Activated CD4-positive, alpha-beta T cell treated with anti-CD3 and anti-CD28 coated beads for 1 hour (primary cell): ENCODE data around the gene ZFAND5.

ENCODE experiments used
- DNase-seq: peaks from one replicate; pipeline ENCODE4 v3.0.0-alpha.2; 2020

Gene ZFAND5

GRCh38 chr9:72315510-72316311, 49.3 kb downstream of the ZFAND5 start:
- no peak for DNase-seq

GRCh38 chr9:72315089-72315509, 49.9 kb downstream of the ZFAND5 start:
- no peak for DNase-seq

- no peak for DNase-seq
Measured at GRCh38 chr9:72313507-72313906, 51.5 kb downstream of the ZFAND5 start.

DNA sequence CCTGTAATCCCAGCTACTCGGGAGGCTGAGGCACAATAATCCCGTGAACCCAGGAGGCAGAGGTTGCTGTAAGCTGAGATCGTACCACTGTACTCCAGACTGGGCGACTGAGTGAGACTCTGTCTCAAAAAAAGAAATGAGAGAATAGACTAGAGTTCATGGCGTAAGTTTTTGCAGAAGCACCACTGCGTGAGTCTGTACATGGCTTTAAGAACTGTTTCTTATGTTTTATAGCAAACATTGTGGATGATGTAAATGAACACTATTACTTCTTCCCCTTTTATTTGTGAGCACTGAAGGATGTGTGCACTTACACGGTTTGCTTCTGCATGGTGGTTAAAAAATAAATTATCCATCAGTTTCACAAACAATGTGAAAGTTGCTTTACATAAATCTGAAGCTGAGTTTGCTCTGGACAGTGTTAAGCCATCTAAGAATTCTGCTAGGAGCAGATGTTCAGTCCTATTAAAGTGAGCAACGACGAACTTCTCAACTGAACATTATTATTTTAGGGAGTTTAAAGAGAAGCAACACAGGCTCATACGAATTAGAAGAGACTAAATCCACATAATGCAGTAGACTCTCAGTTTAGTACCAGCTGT, 52.5 kb downstream of the ZFAND5 start:
- no peak for DNase-seq

DNA sequence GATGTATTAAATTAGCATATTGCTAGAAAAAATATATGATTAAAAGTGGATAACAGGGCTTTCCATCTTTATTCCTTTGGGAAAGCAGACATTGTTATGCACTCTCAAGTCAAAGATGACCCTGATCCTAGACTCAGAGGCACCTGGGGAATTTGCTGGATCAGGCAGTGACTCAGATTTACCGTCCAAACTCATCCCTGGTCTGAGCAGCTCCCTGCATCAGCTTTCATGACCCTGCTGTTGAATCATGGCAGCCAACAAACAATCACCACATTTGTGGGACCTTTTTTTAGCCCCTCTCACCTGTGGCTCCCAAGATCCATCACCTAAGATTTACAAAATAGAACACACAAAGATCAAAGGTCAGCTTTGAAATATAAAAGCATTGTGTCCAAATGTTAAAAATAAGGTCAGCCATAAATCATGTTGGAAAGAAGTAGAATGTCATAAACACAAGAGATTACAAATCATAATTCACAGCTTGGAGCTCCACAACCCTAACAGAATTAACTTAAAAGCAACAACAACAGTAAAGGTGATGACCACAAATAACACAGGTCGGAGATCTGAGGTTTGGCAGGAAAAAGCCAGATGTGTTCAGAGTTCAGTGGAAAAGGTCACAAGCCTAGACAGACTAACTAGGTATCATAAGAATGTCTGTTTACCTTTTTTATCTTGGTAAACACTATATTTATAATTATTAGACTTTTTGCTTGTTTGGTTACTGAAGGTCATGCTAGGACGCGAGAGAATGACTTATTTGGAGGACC, 55.5 kb downstream of the ZFAND5 start:
- DNase-seq: no peak

GRCh38 chr9:72306761-72307160, 58.2 kb downstream of the ZFAND5 start:
- no peak for DNase-seq

GRCh38 chr9:72305707-72306106, 59.3 kb downstream of the ZFAND5 start:
- no peak for DNase-seq

DNA sequence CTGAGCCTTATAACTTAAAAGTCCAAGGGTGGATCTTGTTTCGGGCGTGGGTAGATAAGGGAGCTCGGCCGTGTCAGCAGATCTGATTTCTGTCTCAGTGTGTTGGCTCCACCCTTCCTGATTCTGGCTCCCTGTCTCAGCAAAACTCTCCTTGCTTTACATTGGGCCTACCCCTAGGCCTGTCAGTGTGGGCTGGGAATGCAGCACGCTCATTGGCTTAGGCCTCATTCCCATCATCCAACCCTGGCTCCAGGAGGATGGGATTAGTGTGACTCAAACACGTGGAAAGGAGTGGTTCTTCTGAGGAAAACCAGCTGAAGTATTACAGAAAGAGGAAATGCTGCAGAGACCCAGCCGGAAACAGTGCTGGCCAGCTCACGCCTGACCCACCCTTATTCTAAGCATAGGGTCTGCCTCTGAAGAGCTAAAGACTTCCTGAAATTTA, 59.9 kb downstream of the ZFAND5 start:
- no peak for DNase-seq

DNA sequence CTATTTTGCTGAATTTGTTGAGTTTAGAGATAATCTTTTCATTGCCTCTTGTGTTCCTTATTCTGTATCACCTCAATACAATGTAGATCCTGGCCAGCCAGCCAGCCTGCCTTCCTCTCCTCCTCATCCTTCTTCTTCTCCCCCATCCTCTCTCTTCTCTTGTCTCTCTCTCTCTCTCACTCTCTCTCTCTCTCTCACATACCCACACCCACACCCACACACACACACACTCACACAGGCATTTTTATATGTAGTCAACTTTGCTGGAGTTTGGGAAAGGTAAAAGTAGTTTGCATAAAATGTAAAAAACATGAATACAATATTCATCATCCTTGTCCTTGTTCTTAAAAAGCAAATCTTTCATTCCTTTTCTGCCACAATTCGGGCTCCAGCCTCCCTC, 60.5 kb downstream of the ZFAND5 start:
- DNase-seq: no peak
